ENCODE data around the gene OR4P4. TPM values are rescaled to one million over a fixed set of nuclear protein-coding genes. Genes with fewer than 3 reads are reported as not detected.

OR4P4 gene
- polyA plus RNA-seq, 2 of the 4 experiments (the other 2 are of a cell fraction), result not detected

GRCh38 chr11:55652560-55652959 lies 17.6 kb downstream of the OR4P4 start (continued):
- TF ChIP-seq, protein P1, sequence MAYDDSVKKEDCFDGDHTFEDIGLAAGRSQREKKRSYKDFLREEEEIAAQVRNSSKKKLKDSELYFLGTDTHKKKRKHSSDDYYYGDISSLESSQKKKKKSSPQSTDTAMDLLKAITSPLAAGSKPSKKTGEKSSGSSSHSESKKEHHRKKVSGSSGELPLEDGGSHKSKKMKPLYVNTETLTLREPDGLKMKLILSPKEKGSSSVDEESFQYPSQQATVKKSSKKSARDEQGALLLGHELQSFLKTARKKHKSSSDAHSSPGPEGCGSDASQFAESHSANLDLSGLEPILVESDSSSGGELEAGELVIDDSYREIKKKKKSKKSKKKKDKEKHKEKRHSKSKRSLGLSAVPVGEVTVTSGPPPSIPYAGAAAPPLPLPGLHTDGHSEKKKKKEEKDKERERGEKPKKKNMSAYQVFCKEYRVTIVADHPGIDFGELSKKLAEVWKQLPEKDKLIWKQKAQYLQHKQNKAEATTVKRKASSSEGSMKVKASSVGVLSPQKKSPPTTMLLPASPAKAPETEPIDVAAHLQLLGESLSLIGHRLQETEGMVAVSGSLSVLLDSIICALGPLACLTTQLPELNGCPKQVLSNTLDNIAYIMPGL (CRISPR knock-in tag; IDR thresholded peaks at IDR 0.05; ENCODE audit: borderline replicate concordance), result no peak
- TF ChIP-seq TP53 (CRISPR knock-in tag; IDR thresholded peaks at IDR 0.05), result no peak
- no peak for TF ChIP-seq RAD21 (conservative IDR thresholded peaks at IDR 0.05 in 1 of 2, IDR thresholded peaks at IDR 0.05 in 1 of 2)
- no peak for TF ChIP-seq POLR2A (IDR thresholded peaks at IDR 0.05; ENCODE audit: low read length)
- no peak for TF ChIP-seq CBX2 (IDR thresholded peaks at IDR 0.05; ENCODE audit: borderline replicate concordance, low read depth)

DNA sequence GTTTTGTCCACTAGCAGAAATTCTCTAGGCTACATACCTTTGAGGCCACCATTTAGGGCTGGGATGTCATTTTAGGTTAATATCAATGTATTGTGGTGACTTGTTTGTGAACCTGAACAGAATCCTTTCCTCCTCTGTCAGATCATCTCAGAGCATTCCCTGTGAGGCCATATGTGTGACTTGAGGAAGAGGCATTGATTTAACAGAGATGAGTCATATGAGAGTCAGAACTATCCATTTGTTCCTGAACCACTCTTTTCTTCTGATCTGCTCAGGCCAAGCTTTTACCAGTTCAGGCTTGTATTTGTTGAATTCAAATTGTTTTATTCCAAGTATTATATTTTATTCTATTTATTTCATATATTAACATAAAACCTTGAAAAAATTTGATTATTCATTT lies 20.2 kb downstream of the OR4P4 start:
- ChIA-PET CTCF (no interaction called here), POLR2A (no interaction called here)
- Histone ChIP-seq H3K9me3 (no peaks in the 10 kb centered on the region), H3K27ac (no peak overlapping the region), H3K4me3 (no peak overlapping the region), H3K4me1 (no peaks in the 10 kb centered on the region), H3K4me2 (no peak overlapping the region)
- no peak for FAIRE-seq
- TF ChIP-seq JUN (IDR thresholded peaks at IDR 0.05) (no peak), KDM5A (IDR thresholded peaks at IDR 0.05) (no peak), BHLHE40 (IDR thresholded peaks at IDR 0.05; ENCODE audit: low read depth, low read length) (no peak), RAD21 (conservative IDR thresholded peaks at IDR 0.05 in 1 of 2, IDR thresholded peaks at IDR 0.05 in 1 of 2) (no peak), MAZ (IDR thresholded peaks at IDR 0.05; ENCODE audit: borderline replicate concordance, low read depth, low read length) (no peak), HOXB5 (CRISPR knock-in tag; IDR thresholded peaks at IDR 0.05) (no peak), NFE2L2 (conservative IDR thresholded peaks at IDR 0.05; ENCODE audit: low read length) (no peak), RARB (CRISPR knock-in tag; IDR thresholded peaks at IDR 0.05) (no peak), CHD4 (IDR thresholded peaks at IDR 0.05; ENCODE audit: borderline replicate concordance) (no peak), HOXA7 (CRISPR knock-in tag; IDR thresholded peaks at IDR 0.05) (no peak), TFCP2L1 (CRISPR knock-in tag; IDR thresholded peaks at IDR 0.05) (no peak), SREBF2 (IDR thresholded peaks at IDR 0.05) (no peak), RNF2 (IDR thresholded peaks at IDR 0.05; ENCODE audit: borderline replicate concordance, low read depth) (no peak)
- TF ChIP-seq, protein P2, sequence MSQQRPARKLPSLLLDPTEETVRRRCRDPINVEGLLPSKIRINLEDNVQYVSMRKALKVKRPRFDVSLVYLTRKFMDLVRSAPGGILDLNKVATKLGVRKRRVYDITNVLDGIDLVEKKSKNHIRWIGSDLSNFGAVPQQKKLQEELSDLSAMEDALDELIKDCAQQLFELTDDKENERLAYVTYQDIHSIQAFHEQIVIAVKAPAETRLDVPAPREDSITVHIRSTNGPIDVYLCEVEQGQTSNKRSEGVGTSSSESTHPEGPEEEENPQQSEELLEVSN (IDR thresholded peaks at IDR 0.05; ENCODE audit: borderline replicate concordance, low read depth), result no peak
- TF ChIP-seq, protein P1 (CRISPR knock-in tag; IDR thresholded peaks at IDR 0.05; ENCODE audit: borderline replicate concordance), result no peak
- no peak for DNase-seq (ENCODE audit: low read depth in 1 of 2, low spot score in 1 of 2)
- no peak for ATAC-seq

- no peak overlapping the region for H3K4me3 ChIP-seq
- H3K9me3 ChIP-seq, result 0 out of 3 replicates have a peak, but pooled peaks cover 4% of the 10 kb centered on the region
- DNase-seq (ENCODE audit: low read depth in 1 of 2, low spot score in 1 of 2) (no peak), FAIRE-seq (no peak), ATAC-seq (no peak)
- WGBS (ENCODE audit: missing lambda C conversion rate), result 17% methylated on average over 2 of the region's 2 CpGs
- H3K4me2 ChIP-seq, result no peak overlapping the region
- TF ChIP-seq TFCP2L1 (CRISPR knock-in tag; IDR thresholded peaks at IDR 0.05) (no peak), HOXB5 (CRISPR knock-in tag; IDR thresholded peaks at IDR 0.05) (no peak), FOSB (CRISPR knock-in tag; IDR thresholded peaks at IDR 0.05) (no peak), CEBPB (IDR thresholded peaks at IDR 0.05) (no peak)
- TF ChIP-seq, protein P3, sequence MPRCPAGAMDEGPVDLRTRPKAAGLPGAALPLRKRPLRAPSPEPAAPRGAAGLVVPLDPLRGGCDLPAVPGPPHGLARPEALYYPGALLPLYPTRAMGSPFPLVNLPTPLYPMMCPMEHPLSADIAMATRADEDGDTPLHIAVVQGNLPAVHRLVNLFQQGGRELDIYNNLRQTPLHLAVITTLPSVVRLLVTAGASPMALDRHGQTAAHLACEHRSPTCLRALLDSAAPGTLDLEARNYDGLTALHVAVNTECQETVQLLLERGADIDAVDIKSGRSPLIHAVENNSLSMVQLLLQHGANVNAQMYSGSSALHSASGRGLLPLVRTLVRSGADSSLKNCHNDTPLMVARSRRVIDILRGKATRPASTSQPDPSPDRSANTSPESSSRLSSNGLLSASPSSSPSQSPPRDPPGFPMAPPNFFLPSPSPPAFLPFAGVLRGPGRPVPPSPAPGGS (IDR thresholded peaks at IDR 0.05), result no peak
- TF ChIP-seq, protein P4, sequence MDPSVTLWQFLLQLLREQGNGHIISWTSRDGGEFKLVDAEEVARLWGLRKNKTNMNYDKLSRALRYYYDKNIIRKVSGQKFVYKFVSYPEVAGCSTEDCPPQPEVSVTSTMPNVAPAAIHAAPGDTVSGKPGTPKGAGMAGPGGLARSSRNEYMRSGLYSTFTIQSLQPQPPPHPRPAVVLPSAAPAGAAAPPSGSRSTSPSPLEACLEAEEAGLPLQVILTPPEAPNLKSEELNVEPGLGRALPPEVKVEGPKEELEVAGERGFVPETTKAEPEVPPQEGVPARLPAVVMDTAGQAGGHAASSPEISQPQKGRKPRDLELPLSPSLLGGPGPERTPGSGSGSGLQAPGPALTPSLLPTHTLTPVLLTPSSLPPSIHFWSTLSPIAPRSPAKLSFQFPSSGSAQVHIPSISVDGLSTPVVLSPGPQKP (IDR thresholded peaks at IDR 0.05; ENCODE audit: low read depth, low read length), result no peak
- TF ChIP-seq, protein P2 (IDR thresholded peaks at IDR 0.05; ENCODE audit: borderline replicate concordance, low read depth), result no peak
- TF ChIP-seq, protein P1 (CRISPR knock-in tag; IDR thresholded peaks at IDR 0.05; ENCODE audit: borderline replicate concordance), result no peak
- POLR2A ChIA-PET, result no interaction called here
- H3K27ac ChIP-seq, result no peak overlapping the region
- CTCF ChIA-PET, result no interaction called here
- no peaks in the 10 kb centered on the region for H3K4me1 ChIP-seq
These were observed 23.2 kb downstream of the OR4P4 start for GRCh38 chr11:55658031-55658573.
